COLO829 (cell line): ENCODE data around the gene UBL4A.
A peak's percentile ranks its signal among the peaks of the same experiment; 100 is the strongest.

Experiments used
- DNase-seq: peaks from one replicate; pipeline ENCODE4 v3.0.0; 2012; ENCODE audit warnings: low spot score

UBL4A gene

DNA sequence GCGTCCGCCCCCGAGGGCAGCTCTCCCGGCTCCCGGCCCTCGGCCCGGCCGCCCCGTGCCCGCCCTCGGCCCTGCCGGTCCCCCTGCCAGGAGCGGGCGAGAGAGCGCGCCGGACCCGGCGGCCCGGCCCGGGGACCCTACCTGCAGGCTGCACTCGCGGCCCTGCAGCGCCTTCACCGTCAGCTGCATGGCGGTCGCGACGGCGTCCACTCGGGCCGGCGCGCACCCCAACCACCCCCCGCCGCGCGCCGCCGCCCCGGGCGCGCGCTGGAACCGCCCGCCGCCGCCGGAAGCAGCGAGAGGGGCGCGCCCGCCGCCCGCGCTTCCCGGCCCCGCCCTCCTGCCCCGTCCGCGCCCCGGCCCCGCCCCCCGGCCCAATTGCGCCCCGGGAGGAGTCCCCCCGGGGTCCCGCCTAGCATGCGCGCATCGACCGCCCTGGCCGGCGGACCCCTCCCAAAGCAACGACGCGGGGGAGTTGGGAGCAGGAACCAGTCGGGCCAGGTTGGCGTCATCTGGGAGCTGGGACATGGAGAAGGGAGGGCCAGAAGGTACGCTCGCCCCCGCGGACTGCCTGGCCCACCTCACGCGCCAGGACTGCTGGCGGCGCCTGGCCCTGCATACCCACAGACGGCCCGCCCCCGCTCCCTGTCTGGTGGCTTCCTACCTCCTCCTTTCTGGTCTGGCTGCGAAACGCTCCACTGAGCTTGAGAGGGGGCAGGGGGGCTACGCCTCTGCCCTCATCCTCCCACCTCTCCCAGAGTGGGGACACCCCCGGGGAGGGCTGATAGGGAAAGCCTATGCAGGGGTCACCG lies at the start of gene UBL4A:
Gene UBL4A, minus strand, starts transcription at position 220 of the 812 bp plus-strand sequence. Its CDS starts 31 bp downstream, at position 189.
- DNase-seq: peak; percentile 7

DNA sequence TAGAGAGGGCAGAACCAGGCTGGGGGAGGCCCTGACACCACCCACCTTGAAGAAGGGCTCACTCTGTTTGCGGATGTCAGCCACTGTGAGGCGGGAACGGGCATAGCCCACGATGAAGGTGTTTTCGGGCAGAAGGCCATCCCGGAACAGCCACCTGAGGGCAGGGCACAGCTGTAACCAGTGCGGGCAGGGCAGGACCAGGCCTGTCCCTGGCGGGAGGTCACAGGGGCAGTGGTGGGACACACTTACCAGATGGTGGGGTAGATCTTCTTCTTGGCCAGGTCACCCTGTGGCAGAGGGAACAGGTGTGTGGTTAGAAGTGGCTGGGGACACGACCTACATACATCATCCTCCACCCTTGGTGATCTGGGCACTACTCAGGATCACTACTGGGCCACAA lies 49.5 kb upstream of the UBL4A start:
- no peak for DNase-seq

- peak; percentile 65 for DNase-seq
Observed at GRCh38 chrX:154534526-154535322, 48.3 kb upstream of the UBL4A start.

DNA sequence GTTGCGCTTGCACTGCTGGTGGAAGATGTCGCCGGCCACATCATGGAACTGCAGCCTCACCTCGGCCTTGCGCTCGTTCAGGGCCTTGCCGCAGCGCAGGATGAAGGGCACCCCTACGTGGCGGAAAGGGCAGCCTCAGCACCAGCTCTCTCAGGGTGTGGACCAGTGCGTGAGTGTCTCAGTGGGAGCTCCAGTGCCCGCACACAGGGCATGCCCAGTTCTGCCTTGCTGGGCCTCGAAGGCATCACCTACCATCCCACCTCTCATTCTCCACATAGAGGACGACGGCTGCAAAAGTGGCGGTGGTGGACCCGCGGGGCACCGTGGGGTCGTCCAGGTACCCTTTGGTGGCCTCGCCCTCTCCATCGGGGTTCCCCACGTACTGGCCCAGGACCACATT lies 46.3 kb upstream of the UBL4A start:
- DNase-seq: no peak

DNA sequence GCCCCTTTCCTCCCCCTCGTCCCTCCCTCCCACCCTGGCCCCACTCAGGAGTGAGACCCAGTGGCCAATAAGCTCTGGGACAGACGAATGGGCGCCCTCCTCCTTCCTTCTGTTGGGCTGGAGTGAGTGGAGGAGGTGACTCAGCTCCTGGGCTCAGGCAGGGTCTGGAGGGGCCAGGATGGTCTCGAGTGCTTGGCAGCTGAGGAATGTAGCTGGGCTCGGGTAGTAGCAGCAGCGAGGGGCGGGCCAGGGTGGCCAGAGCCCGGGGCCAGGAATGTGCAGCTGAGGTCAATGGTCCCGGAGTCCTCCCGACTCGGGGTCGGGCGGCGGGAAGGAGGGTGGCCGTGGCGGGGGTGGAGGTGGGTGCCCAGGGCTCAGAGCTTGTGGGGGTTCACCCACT lies 45.2 kb upstream of the UBL4A start:
- DNase-seq: no peak

- no peak for DNase-seq
Observed at GRCh38 chrX:154530286-154530685, 43.9 kb upstream of the UBL4A start.

- no peak for DNase-seq
Observed at GRCh38 chrX:154529206-154529612, 42.8 kb upstream of the UBL4A start.

DNA sequence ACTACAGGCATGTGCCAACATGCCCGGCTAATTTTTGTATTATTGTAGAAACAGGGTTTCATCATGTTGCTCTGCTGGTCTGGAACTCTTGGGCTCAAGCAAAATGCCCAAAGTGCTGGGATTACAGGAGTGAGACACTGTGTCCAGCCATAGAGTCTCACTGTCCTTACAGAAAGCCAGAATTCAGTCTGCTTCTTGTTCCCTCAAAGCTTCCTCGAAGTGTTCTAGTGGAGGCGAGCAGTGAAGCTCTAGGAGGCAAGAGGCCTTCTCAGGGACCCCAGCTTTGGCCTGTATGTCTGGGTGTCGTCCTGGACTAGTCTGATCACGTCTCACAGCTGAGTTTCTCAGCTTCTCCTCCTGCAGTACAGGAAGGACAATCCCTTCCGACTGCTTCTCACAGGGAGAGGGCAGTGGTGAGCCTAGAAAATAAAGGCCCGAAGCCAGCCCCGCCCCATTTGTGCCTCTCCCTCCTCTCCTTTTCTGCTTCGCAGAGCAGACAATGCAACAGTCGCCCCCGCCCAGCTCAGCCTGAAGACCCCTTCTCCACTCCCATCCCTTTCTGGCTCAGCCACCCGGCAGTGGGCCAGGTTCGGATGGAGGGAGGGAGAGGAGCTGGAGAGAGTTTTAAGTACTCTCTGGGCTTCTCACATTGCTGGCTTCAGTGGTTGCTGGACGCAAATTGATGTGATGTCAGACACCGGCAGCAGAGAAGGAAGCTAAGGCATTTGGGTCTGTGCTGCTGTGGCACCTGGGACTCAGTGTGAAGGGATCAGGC lies 40.7 kb upstream of the UBL4A start:
- peak; percentile 69 for DNase-seq

- DNase-seq: no peak
Observed at GRCh38 chrX:154525606-154526490, 39.4 kb upstream of the UBL4A start.

DNA sequence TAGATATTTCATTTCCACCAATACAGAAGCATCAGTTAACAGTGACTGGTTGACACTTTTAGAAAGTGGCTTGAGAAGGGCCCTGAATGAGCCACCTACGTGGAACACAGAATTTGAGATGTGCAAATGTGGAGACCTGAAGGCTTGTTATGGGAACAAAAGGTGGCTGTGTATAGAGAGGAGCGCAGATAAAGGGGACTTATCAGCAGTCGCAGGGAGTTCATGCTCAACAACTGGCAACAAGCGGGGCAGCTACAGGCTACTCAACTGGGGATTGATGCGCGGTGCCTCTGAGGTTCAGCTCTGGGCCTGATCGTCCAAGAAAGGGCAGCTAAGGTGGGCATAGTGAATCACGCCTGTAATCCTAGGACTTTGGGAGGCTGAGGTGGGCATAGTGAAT lies 33.0 kb upstream of the UBL4A start:
- no peak for DNase-seq

GRCh38 chrX:154517101-154517781 lies 30.8 kb upstream of the UBL4A start:
- no peak for DNase-seq

DNA sequence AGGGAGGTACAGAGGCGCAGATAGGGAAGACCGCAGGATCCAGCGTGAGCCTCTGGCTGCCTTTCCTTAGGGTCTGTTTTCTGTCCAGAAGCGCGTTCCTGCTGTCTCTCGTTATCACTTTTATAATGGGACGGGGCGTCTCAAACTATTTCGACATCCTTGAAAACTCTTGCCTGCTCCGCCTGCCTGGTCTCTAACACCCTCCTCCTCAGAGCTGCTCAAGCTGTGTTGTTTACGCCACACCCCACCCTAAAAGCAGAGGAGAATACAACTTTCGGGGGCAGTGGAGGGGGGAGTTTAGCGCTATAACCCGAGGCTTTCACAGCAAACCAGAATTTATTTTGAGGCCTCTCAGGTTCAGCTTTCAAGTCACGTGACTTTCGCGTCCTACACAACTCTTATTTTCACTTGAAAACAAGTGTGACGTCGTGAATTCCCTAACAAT lies 30.3 kb upstream of the UBL4A start:
- DNase-seq: no peak

GRCh38 chrX:154515966-154516655 lies 29.7 kb upstream of the UBL4A start, which contains the start of gene FAM3A:
Gene FAM3A (minus strand): TSS chrX:154516232. CDS start chrX:154515772, 460 bp downstream.
- peak; percentile 74 for DNase-seq

GRCh38 chrX:154515090-154515965 lies 28.9 kb upstream of the UBL4A start:
- DNase-seq: no peak

DNA sequence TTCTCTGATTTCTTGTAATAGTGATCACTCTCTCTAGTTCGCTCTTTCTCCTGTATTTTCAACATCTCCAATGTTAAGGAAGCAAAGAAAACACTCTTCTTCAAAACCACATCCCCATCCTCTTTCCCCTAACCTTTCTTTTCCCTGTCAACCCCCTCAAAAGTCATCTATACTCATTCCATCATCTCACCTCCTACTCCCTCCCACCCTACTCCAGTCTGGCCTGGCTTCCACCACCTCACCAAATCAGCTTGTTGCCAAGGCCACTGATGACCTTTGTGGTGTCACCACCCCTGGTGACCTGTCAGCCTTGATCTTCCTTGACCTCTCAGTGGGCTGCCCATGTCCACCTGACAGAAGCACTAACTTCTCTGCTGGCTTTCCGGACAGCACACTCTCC lies 27.3 kb upstream of the UBL4A start:
- no peak for DNase-seq

DNA sequence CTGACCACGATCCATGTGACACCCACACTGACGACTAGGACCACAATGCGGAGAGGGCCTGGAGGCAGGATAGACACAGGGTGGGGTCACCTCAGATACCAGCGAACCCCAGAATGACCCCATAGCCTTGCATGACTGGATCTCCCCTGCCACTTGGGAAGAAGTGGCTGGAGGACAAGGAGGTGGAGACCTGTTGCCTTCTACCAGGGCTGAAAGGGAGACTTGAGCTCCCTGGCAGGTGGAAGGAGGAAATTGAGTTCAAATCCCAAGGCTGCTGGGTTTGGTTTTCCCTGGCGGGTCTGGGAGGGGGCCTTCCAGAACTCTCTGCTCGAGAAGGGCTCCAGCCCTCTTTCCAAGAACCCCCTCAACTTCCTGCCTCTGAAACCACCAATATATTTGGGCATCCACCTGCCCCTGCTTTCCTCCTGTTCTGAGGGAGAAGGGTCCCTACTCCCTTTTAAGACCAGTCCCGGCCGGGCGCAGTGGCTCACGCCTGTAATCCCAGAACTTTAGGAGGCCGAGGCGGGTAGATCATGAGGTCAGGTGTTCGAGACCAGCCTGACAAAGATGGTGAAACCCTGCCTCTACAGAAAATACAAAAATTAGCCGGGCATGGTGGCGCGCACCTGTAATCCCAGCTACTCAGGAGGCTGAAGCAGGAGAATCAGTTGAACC lies 26.6 kb upstream of the UBL4A start:
- no peak for DNase-seq

- DNase-seq: no peak
Observed at GRCh38 chrX:154511761-154512160, 25.3 kb upstream of the UBL4A start.

- no peak for DNase-seq
Observed at GRCh38 chrX:154509455-154509854, 23.0 kb upstream of the UBL4A start.

DNA sequence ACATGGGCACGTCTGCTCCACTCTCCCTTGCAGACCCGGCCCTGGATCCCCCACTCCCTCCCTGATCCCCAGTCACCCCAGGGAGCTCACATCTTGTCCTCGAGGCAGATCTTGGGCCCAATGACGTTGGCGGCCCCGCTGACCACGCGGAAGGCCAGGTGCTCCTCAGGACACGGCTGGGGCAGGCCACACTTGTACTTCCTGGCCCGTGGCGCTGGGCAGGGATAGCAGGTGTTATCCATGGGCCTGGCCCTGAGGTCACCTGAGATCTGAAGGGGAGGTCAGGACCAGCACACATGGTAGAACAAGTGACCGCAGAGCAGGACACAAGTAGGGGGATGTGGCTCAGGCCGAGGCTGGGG lies 21.9 kb upstream of the UBL4A start:
- no peak for DNase-seq
